Measurements from ENCODE around the gene U2AF1L4.

U2AF1L4 gene

GRCh38 chr19:35704218-35704617 lies 41.0 kb downstream of the U2AF1L4 start, which contains the start of gene ZBTB32:
Gene ZBTB32 (plus strand): TSS chr19:35704558. CDS start chr19:35714627, 10,069 bp downstream.
- peak; percentile 52 for DNase-seq (ENCODE audit: low read depth, low spot score)
- no peak within 1 kb of the TSS for H3K4me3 ChIP-seq (ENCODE audit: low read depth, low read length)
- in situ Hi-C loops (cut with HindIII; ENCODE audit: low sequenced_read_pairs), result no loop called here
- TF ChIP-seq CTCF (IDR thresholded peaks at IDR 0.05; ENCODE audit: low read depth, low read length), result no peak

DNA sequence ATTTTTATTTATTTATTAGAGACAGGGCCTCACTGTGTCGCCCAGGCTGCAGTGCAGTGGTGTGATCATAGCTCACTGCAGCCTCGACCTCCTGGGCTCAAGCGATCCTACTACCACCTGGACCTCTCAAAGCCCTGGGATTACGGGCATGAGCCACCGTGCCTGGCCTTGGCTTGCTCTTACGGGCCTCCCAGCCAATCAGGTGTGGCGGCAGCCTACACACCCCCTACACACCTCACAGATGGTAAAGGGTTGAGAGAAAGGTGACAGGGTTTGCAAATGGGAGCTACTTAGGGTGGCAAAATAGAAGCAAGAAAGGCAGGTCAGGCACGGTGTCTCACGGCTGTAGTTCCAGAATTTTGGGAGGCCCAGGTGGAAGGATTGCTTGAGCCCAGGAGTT lies 41.9 kb downstream of the U2AF1L4 start:
- no peak for DNase-seq (ENCODE audit: low read depth, low spot score)
- no peak for TF ChIP-seq CTCF (IDR thresholded peaks at IDR 0.05; ENCODE audit: low read depth, low read length)
- H3K4me3 ChIP-seq (ENCODE audit: low read depth, low read length), result no peak overlapping the region
- in situ Hi-C loops (cut with HindIII; ENCODE audit: low sequenced_read_pairs), result no loop called here

DNA sequence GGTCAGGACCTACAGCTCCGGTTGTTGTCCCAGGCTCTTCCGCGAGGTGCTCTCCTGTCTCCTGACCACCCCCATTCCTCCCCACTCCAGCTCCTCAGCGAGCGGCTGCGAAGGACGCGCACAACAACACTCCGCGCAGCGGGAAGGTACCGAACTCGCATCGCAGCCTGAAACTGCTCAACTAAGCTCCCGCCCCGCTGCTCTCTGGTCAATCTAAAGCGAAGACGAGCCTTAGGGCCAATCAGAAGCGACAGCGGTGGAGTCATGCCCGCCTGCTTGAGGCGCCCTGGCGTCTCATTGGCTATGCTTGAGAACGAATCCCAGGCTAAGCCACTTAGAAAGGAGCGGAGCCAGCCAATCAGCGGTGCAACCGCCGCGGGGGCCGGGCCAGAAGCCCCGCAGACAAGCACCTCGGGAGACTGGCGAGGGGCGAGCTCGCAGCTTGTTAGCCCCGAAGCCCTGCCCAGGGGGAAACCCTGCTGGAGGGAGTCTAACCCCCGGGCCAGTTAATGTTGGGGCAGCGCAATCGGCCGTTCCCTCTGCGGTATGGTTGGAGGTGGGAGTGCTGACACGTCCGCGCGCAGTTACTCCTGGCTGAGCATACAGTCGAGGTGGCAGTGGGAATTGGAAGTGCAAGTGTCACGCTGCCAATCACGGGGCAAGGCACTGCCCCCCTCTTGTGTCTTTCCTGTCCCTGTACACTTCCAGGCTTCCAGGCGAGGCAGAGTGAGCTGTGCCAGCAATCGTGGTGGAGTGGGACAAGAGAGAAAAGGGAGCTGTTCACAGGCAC lies 42.8 kb downstream of the U2AF1L4 start:
- H3K4me3 ChIP-seq (ENCODE audit: low read depth, low read length), result peak overlapping the region; percentile 54
- TF ChIP-seq CTCF (IDR thresholded peaks at IDR 0.05; ENCODE audit: low read depth, low read length), result no peak
- DNase-seq (ENCODE audit: low read depth, low spot score), result peak; percentile 98
- in situ Hi-C loops (cut with HindIII; ENCODE audit: low sequenced_read_pairs), result no loop called here

GRCh38 chr19:35696835-35697234 lies 48.4 kb downstream of the U2AF1L4 start:
- H3K4me3 ChIP-seq (ENCODE audit: low read depth, low read length), result no peak overlapping the region
- no peak for TF ChIP-seq CTCF (IDR thresholded peaks at IDR 0.05; ENCODE audit: low read depth, low read length)
- DNase-seq (ENCODE audit: low read depth, low spot score), result no peak
- in situ Hi-C loops (cut with HindIII; ENCODE audit: low sequenced_read_pairs), result no loop called here

GRCh38 chr19:35695895-35696422 lies 49.3 kb downstream of the U2AF1L4 start:
- in situ Hi-C loops (cut with HindIII; ENCODE audit: low sequenced_read_pairs), result no loop called here
- TF ChIP-seq CTCF (IDR thresholded peaks at IDR 0.05; ENCODE audit: low read depth, low read length), result no peak
- no peak overlapping the region for H3K4me3 ChIP-seq (ENCODE audit: low read depth, low read length)
- no peak for DNase-seq (ENCODE audit: low read depth, low spot score)

DNA sequence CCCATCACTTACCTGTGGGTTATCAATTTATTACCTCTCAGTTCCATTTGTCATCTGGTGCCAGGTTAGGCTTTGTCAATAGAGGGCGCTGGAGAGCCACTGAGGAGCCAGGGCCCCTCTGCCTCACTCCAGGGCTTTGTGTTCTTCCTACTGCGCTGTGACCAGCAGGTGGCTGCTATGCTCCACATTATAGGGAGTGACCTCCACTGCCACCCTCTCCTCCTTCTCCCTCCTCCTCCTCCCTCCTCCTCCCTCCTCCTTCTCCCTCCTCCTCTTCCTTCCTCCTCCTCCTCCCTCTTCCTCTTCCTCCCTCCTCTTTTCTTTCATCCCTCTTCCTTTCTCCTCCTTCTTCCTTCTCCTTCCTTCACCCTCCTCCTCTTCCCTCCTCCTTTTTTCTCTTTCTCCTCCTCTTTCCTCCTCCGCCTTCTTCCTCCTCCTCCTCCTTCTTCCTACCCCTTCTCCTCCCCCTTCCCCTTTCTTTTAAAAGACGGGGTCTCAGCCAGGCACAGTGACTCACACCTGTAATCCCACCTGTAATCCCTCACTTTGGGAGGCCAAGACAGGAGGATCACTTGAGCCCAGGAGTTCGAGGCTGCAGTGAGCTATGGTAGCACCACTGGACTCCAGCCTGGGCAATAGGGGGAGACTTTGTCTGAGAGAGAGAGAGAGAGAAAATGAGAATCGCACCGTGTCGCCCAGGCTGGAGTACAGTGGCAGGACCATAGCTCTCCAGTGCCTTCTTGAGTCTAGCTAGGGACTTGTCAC lies 51.2 kb downstream of the U2AF1L4 start:
- peak; percentile 99 for TF ChIP-seq CTCF (IDR thresholded peaks at IDR 0.05; ENCODE audit: low read depth, low read length)
- in situ Hi-C loops (cut with HindIII; ENCODE audit: low sequenced_read_pairs), result no loop called here
- peak; percentile 67 for DNase-seq (ENCODE audit: low read depth, low spot score)
- no peak overlapping the region for H3K4me3 ChIP-seq (ENCODE audit: low read depth, low read length)
